ENCODE data around the gene KLF4.

DNA sequence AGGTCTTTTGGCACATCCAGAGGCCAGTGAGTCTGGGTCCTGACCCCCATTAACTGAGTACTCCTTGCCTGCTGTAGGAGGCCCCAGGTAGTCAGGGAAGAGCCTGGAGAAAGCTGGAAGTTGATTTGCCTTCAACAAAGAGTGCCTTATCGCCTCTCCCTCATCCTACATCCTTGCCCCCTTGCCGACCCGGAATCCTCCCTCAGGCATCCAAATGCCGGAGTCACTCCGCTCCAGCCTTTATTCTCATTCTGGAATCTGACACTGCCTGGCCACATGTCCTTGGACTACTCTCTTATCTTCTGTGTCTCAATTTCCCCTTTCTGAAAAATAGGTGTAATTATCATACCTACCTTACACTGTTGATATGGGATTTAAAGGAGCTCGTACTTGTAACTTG, 39.1 kb upstream of the KLF4 start:
- TF ChIP-seq, protein P1, sequence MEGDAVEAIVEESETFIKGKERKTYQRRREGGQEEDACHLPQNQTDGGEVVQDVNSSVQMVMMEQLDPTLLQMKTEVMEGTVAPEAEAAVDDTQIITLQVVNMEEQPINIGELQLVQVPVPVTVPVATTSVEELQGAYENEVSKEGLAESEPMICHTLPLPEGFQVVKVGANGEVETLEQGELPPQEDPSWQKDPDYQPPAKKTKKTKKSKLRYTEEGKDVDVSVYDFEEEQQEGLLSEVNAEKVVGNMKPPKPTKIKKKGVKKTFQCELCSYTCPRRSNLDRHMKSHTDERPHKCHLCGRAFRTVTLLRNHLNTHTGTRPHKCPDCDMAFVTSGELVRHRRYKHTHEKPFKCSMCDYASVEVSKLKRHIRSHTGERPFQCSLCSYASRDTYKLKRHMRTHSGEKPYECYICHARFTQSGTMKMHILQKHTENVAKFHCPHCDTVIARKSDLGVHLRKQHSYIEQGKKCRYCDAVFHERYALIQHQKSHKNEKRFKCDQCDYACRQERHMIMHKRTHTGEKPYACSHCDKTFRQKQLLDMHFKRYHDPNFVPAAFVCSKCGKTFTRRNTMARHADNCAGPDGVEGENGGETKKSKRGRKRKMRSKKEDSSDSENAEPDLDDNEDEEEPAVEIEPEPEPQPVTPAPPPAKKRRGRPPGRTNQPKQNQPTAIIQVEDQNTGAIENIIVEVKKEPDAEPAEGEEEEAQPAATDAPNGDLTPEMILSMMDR (IDR thresholded peaks at IDR 0.05) = no peak
- TF ChIP-seq POLR2A (IDR thresholded peaks at IDR 0.05) = no peak

All from testis (tissue), 2 donors.